Mucosa of rectum (tissue), 2 donors: Measurements from ENCODE around the gene TREH.
A peak's percentile ranks its signal among the peaks of the same experiment; 100 is the strongest.

Source experiments
- H3K27ac ChIP-seq, 2 donors: one replicate each; pipeline ENCODE4 v1.7.0; 2013; ENCODE audit warnings: inconsistent platforms in 2 of 2, low read depth in 2 of 2, low read length in 2 of 2
- H3K27me3 ChIP-seq, 2 donors: one replicate each; pipeline ENCODE4 v1.7.0; 2013; ENCODE audit warnings: low read length in 2 of 2; ENCODE audit not compliant: control insufficient read depth in 2 of 2, insufficient read depth in 2 of 2
- H3K36me3 ChIP-seq, 2 donors: one replicate each; pipeline ENCODE4 v1.7.0; 2013; ENCODE audit warnings: low read length in 2 of 2; ENCODE audit not compliant: control insufficient read depth in 2 of 2, insufficient read depth in 2 of 2
- H3K4me1 ChIP-seq, 2 donors: one replicate each; pipeline ENCODE4 v1.7.0; 2013; ENCODE audit warnings: low read length in 2 of 2, mild to moderate bottlenecking in 1 of 2; ENCODE audit not compliant: control insufficient read depth in 2 of 2, insufficient read depth in 2 of 2
- H3K4me3 ChIP-seq, 2 donors: one replicate each; pipeline ENCODE4 v1.7.0; 2013; ENCODE audit warnings: low read length in 2 of 2
- H3K9ac ChIP-seq, 2 donors: one replicate each; pipeline ENCODE4 v1.7.0; 2013; ENCODE audit warnings: low read length in 2 of 2, low read depth in 1 of 2, mild to moderate bottlenecking in 1 of 2
- H3K9me3 ChIP-seq, 2 donors: one replicate each; pipeline ENCODE4 v1.7.0; 2013; ENCODE audit warnings: low read length in 2 of 2; ENCODE audit not compliant: control insufficient read depth in 2 of 2
- donor health status: healthy.
- donor health status: Normal muscosa, but diverticular disease.

The TREH gene

GRCh38 chr11:118659314-118659952, 20.0 kb downstream of the TREH start:
- H3K9ac ChIP-seq: peak overlapping the region in 1 of 2 donors; percentile 23
- peaks cover 11 to 13% of the 10 kb centered on the region in 2 donors for H3K4me1 ChIP-seq
- no peaks in the 10 kb centered on the region for H3K27me3 ChIP-seq
- no peak overlapping the region for H3K27ac ChIP-seq
- H3K4me3 ChIP-seq: no peak overlapping the region
- peaks cover 19 to 24% of the 10 kb centered on the region in 2 donors for H3K36me3 ChIP-seq
- no peaks in the 10 kb centered on the region for H3K9me3 ChIP-seq

- H3K27me3 ChIP-seq: no peaks in the 10 kb centered on the region
- H3K27ac ChIP-seq: no peak overlapping the region
- H3K36me3 ChIP-seq: peaks cover 24 to 29% of the 10 kb centered on the region in 2 donors
- peak overlapping the region in 1 of 2 donors; percentile 23 for H3K9ac ChIP-seq
- H3K4me3 ChIP-seq: no peak overlapping the region
- no peaks in the 10 kb centered on the region for H3K9me3 ChIP-seq
- H3K4me1 ChIP-seq: peaks cover 11 to 13% of the 10 kb centered on the region in 2 donors
These were observed 20.8 kb downstream of the TREH start for GRCh38 chr11:118658429-118659313.

- no peaks in the 10 kb centered on the region for H3K27me3 ChIP-seq
- H3K36me3 ChIP-seq: peaks cover 28 to 37% of the 10 kb centered on the region in 2 donors
- no peak overlapping the region for H3K4me3 ChIP-seq
- H3K27ac ChIP-seq: no peak overlapping the region
- peaks cover 11 to 13% of the 10 kb centered on the region in 2 donors for H3K4me1 ChIP-seq
- H3K9me3 ChIP-seq: no peaks in the 10 kb centered on the region
- H3K9ac ChIP-seq: no peak overlapping the region
These were observed 21.6 kb downstream of the TREH start for GRCh38 chr11:118657709-118658428.

GRCh38 chr11:118657238-118657637, 22.2 kb downstream of the TREH start:
- Histone ChIP-seq H3K36me3 (peaks cover 34 to 41% of the 10 kb centered on the region in 2 donors), H3K9me3 (no peaks in the 10 kb centered on the region), H3K27me3 (no peaks in the 10 kb centered on the region), H3K9ac (no peak overlapping the region), H3K27ac (no peak overlapping the region), H3K4me1 (peaks cover 11 to 13% of the 10 kb centered on the region in 2 donors), H3K4me3 (no peak overlapping the region)

- H3K4me3 ChIP-seq: no peak overlapping the region
- H3K27me3 ChIP-seq: no peaks in the 10 kb centered on the region
- H3K27ac ChIP-seq: no peak overlapping the region
- no peak overlapping the region for H3K9ac ChIP-seq
- peaks cover 38 to 46% of the 10 kb centered on the region in 2 donors for H3K36me3 ChIP-seq
- peaks cover 11 to 13% of the 10 kb centered on the region in 2 donors for H3K4me1 ChIP-seq
- H3K9me3 ChIP-seq: no peaks in the 10 kb centered on the region
These were observed 22.8 kb downstream of the TREH start for GRCh38 chr11:118656563-118657165.

GRCh38 chr11:118655486-118656190, 23.8 kb downstream of the TREH start:
- Histone ChIP-seq H3K9ac (no peak overlapping the region), H3K9me3 (no peaks in the 10 kb centered on the region), H3K4me1 (peaks cover 11 to 13% of the 10 kb centered on the region in 2 donors), H3K36me3 (peaks cover 43 to 53% of the 10 kb centered on the region in 2 donors), H3K27me3 (no peaks in the 10 kb centered on the region), H3K27ac (no peak overlapping the region), H3K4me3 (no peak overlapping the region)

- Histone ChIP-seq H3K27ac (no peak overlapping the region), H3K27me3 (no peaks in the 10 kb centered on the region), H3K36me3 (peaks cover 54 to 68% of the 10 kb centered on the region in 2 donors), H3K4me3 (no peak overlapping the region), H3K9ac (no peak overlapping the region), H3K9me3 (no peaks in the 10 kb centered on the region), H3K4me1 (peaks cover 0 to under 1% of the 10 kb centered on the region in 2 donors)
These were observed 25.6 kb downstream of the TREH start for GRCh38 chr11:118653684-118654390.

GRCh38 chr11:118652681-118653181, 26.7 kb downstream of the TREH start:
- no peaks in the 10 kb centered on the region for H3K27me3 ChIP-seq
- H3K27ac ChIP-seq: no peak overlapping the region
- no peak overlapping the region for H3K9ac ChIP-seq
- peaks cover 64 to 76% of the 10 kb centered on the region in 2 donors for H3K36me3 ChIP-seq
- H3K4me1 ChIP-seq: no peaks in the 10 kb centered on the region
- H3K4me3 ChIP-seq: no peak overlapping the region
- no peaks in the 10 kb centered on the region for H3K9me3 ChIP-seq

- Histone ChIP-seq H3K9me3 (no peaks in the 10 kb centered on the region), H3K4me3 (no peak overlapping the region), H3K4me1 (no peaks in the 10 kb centered on the region), H3K27me3 (no peaks in the 10 kb centered on the region), H3K9ac (no peak overlapping the region), H3K36me3 (peaks cover 60 to 72% of the 10 kb centered on the region in 2 donors), H3K27ac (no peak overlapping the region)
These were observed 27.6 kb downstream of the TREH start for GRCh38 chr11:118651820-118652219.
